EH (cell line): Measurements from ENCODE around the gene CDH13.

Experiments used
- DNase-seq: peaks from one replicate; pipeline ENCODE4 v3.0.0-alpha.2; 2015; ENCODE audit warnings: low read depth

The CDH13 gene

GRCh38 chr16:82999711-83000110 lies 372.9 kb downstream of the CDH13 start:
- peak; percentile 49 for DNase-seq

DNA sequence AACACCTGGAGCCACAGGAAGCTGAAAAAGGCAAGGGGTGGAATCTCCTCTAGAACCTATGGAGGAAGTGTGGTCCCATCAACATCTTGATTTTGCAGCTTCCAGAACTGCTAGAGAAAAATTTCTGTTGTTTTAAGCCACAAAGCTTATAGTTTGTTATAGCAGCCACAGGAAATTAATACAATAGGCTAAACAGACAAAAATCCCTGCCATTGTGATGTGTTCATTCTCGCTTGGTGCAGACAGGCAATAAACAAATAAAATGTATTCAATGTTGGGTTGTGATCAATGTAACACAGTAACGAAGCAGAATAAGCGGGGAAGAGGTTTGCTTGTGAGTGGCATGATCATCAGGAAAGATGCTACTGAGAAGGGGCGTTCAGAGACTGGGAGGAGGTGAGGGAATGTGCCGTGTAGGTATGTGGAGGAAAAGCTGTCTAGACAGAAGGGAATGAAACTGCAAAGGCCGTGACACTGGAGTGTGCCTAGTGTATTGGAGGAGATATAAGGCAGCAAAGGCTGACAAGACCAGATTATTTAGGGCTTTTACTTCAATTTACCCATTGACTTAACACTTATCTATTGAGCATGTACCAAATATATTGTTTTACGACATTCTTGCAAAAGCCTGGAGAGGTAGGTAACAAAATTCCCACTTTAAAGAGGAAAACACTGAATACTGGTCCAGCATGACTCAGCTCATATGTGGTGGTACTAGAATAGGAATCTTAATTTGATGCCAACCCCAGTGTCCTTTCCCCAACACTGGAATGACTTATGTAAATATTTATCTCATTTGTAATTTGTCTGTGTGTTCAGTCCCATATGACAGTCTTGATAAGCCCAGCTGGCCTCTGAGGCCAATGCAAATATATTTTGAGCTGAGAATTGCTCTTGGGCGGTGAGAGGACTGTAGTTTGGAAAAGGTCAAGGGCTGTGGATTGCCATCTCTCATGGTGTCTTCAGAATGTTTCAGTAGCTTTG lies 375.9 kb downstream of the CDH13 start:
- DNase-seq, result peak; percentile 80

- DNase-seq, result no peak
Observed at GRCh38 chr16:83004868-83005652, 378.3 kb downstream of the CDH13 start.

GRCh38 chr16:83005653-83006160 lies 378.9 kb downstream of the CDH13 start:
- DNase-seq, result peak; percentile 56

DNA sequence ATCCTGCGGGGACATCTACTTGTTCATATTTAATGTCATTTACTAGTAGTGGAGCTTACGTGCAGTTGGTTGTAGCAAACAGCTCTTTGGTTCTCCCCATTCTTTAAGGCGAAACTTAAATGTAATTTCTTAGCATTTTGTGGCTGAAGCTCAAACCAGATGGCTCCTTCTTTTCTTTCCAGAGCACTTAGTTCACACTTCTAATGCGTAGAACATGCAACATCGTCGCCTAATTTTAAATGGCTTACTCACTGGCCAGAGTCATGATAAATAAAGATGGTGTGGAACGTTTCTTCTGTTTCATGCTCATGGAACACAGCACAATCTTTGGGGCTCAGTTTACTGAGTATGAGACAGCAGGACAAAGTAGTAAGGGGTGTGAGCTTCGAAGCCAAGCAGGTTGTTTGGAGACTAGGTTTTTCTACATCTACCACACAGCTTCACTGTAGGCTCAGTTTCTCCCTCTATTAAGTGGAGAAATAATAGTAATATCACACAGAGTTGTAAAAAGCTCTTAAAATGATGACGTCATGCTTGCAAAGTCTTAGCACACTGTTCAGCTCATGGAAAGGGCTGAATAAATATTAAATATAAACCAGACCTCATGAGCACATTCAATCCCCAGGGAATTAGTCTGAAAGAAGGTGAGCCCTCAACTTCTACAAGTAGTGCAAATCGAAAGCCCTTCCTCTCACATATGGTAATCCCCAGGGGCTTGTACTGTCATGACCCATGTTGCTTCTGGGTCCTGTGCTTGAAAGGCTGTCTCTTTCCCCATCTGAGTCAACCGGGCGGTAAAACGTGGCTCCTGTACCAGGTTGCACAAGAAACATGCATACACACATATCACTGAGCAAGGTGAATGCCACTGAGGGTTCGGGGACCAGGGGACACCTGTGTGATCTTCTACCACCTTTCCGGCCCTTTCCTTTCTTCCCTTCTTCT lies 384.3 kb downstream of the CDH13 start:
- DNase-seq, result peak; percentile 7

DNA sequence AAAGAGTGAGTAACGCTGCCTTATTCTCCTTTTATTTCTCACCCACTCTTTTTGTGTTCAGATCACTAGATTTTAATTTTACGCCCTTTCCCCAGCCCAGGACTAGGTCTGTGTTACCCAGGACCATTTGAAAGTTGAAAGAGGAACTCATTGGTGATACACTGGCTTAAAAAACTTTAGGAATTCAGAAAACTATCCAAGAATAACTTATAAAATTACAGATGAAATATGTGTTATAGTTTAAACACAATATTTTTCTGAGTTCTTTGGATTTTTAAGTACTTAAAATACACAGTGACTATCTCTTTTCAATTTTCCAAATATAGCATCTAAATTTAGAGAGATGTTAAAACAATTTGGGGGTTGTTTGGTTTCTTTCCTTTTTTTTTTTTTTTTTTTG lies 385.2 kb downstream of the CDH13 start:
- DNase-seq, result peak; percentile 67

GRCh38 chr16:83013071-83013470 lies 386.3 kb downstream of the CDH13 start:
- DNase-seq, result no peak

DNA sequence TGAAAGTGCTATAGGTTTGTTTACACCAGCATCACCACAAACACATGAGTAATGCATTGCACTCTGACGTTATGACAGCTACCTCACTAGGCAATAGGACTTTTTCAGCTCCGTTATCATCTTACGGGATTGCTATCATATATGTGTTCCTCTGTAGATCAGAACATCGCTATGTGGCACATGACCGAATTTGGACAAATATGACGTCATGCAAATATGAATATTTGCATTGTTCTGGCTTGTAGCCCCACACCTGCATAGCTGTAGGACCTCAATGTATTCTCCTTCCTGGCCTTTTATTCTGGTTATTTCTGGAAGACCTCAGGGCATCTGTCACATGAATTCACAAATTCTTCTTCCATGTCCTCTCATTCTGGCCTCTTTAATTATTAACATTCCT lies 393.2 kb downstream of the CDH13 start:
- DNase-seq, result no peak

DNA sequence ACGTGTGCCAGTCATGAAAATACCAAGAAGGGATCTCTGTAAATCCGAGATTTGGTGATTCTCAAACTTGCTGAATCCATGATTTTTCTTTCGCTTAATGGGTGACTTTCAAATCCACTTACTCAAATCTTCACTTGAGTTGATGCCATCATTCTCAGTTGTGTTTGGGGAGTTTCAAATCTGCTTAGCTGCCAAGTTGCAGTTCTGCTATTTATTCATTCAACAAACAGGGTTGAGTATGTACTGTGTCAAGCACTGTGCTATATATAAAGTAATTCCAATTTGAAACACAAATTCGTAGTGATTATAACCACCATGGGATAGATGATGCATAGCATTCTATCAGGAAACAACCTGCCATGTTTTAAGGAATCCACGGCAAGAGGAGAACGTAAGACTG lies 394.3 kb downstream of the CDH13 start:
- no peak for DNase-seq

GRCh38 chr16:83021746-83022145 lies 395.0 kb downstream of the CDH13 start:
- no peak for DNase-seq

DNA sequence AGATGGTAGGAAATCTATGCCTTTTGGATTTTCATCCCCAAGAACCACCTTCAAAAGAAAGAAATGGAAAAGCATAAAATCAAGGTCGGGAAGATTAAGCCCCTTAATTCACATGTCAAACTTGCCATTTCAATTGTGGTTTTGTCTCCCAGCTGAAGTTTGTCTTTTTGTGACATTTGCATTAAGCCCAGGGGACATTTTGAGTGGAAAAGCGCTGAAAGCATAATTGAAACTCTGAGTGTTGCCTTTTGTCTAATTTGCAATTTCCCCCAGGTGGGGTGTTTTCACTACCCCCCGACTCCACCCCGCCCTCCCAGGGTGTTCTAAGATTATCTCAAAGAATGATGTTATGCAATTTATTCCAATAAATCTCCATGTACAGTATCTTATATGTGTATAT lies 396.2 kb downstream of the CDH13 start:
- no peak for DNase-seq

DNA sequence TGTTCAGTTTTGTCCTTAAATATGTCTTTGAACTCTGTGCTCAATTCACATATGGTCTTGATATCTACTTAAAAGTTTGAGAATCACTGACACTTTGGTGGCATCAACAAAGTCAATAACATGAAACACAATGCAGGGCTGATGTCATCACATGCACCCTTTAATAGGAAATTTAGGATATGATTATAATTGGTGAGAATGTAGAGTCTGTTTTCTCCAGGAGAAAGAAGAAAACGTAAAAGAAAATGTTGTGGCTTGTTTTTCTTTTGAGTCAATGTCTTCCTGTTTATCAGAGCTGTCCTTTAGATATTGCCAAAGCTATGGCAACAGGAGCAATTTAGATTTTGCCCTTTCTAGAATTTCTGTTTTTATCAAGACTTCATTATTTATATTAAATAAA lies 396.9 kb downstream of the CDH13 start:
- peak; percentile 37 for DNase-seq

DNA sequence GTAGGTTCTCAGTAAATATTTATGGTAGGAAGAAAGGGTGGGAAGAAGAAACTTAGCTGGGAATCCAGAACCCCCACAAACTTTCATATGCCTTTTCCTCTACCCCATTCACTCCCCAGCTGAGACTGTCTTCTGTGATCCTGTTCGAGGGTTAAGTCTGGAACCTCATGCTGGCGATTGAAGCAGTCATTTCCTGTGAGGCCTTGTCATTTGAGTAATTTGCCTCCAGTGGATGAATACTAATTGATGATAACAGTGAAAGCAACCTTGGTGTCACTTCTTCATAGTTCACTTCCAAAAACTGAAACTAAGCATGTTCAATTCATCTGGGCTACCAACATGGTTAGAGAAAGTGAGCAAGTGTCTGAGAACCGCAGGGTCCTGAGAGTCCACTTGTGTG lies 401.2 kb downstream of the CDH13 start:
- DNase-seq, result no peak

DNA sequence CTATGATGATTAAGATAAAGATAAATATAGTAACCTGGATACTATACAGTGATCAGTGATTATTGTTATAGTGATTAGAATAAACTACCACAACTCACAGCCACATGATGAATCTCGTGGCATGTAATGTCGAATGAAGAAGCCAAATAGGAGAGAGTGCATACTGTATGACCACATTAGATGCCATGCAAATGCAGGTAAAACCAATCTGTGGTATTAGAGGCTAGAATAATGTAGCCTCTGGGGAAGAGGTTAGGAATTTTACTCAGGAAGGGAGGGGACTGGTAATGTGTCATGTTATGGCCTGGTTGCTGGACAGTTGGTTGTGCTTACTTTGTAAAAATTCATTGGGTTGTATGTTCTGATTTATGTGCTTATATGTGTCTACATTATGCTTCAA lies 402.7 kb downstream of the CDH13 start:
- no peak for DNase-seq

- DNase-seq, result peak; percentile 13
Observed at GRCh38 chr16:83031524-83031923, 404.8 kb downstream of the CDH13 start.

GRCh38 chr16:83037102-83037501 lies 410.3 kb downstream of the CDH13 start:
- DNase-seq, result no peak

DNA sequence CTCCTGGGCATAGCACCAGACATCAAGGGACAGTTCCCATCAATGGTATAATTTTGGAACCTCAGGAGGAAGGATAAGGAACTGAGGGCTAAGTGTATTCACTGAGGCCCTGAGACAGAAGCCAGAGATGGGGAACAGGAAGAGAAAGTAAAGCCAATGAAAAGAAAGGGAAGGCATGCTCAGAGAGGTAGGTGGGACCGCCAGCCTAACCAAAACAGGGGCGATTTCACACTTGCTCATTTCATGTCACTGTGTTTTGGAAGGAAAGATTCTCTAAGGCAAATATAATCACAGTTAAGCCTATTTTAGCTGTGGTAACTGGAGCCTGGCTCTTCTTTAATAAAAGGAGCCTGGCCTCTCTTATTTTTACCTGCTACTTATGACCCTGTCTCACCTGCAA lies 411.1 kb downstream of the CDH13 start:
- DNase-seq, result no peak

GRCh38 chr16:83040174-83040573 lies 413.4 kb downstream of the CDH13 start:
- DNase-seq, result peak; percentile 52

DNA sequence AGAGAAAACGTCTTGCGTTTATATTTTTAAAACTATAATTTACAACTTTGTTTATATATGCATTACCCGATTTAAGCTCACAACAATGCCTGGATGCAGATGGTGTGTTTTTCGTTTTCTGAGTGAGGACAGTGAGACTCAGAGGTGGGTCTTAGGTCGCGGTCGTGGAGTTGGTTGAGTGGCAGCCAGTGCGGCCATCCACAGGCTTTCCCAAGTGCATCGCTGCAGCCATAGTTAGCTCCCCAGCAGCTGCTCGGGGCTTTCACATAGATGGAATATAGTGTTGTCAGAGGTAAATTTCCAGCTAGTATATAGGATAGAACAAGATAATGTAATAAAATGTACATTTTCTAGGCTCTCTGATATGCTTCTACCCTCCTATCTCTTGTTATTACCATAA lies 417.8 kb downstream of the CDH13 start:
- no peak for DNase-seq

- DNase-seq, result no peak
Observed at GRCh38 chr16:83045790-83046189, 419.0 kb downstream of the CDH13 start.

- peak; percentile 25 for DNase-seq
Observed at GRCh38 chr16:83046664-83047063, 419.9 kb downstream of the CDH13 start.

DNA sequence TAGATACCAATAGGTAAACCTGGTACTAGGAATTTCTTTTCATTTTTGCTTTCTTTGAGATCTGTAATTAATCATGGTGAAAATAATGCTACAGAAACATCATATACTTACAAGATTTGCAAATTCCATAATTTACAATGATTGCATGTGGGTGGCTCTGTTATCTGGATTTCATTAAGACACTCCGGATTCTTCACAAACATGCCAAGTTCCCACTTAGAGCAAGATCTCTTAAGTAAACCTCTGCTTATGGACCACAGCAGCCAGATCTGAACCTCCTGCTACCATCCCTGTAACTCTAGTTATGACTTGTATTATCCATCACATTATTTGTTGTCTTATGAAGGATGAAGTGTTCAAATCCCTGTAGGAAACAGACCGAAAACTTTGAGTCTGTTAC lies 424.7 kb downstream of the CDH13 start:
- no peak for DNase-seq
